Adrenal gland (tissue), 12 donors: ENCODE data around the gene ANO2. TPM values are rescaled to one million over a fixed set of nuclear protein-coding genes. Genes with fewer than 3 reads are reported as not detected.

ENCODE experiments used
- DNase-seq, 7 donors: peaks; one replicate each; pipeline ENCODE4 v3.0.0-alpha.2; 2019 to 2020
- H3K27ac ChIP-seq, 5 donors: fragments of 200-600 bp; sonication (generic) in 4 of 5; 1 replicate in 3 of 5; 2 replicates in 2 of 5; pipeline versions ENCODE4 v1.5.1 to v1.8.0; 2016 to 2020; ENCODE audit warnings: mild to moderate bottlenecking in 1 of 5
- H3K27me3 ChIP-seq: fragments of 200-600 bp; 2 replicates; pipeline ENCODE4 v1.8.0; 2021
- H3K36me3 ChIP-seq, 2 donors: fragments of 200-600 bp; replicated peaks in 1 of 2; 1 replicate in 1 of 2; 2 replicates in 1 of 2; pipeline versions ENCODE4 v1.5.1 to v1.8.0; 2018 to 2022
- H3K4me1 ChIP-seq, 2 donors: fragments of 200-600 bp; replicated peaks in 1 of 2; 1 replicate in 1 of 2; 2 replicates in 1 of 2; pipeline versions ENCODE4 v1.5.1 to v1.8.0; 2018 to 2021
- H3K4me3 ChIP-seq, 4 donors: fragments of 200-600 bp; sonication (generic) in 3 of 4; one replicate each; pipeline ENCODE4 v1.5.1; 2016 to 2018
- H3K9me3 ChIP-seq, 3 donors: fragments of 200-600 bp; sonication (generic) in 1 of 3; replicated peaks in 1 of 3; 1 replicate in 2 of 3; 2 replicates in 1 of 3; pipeline versions ENCODE4 v1.5.1 to v1.8.0; 2016 to 2021
- POLR2A ChIP-seq, 2 donors: fragments of 450-650 bp; IDR thresholded peaks; one replicate each; pipeline ENCODE4 v1.6.1; 2017; ENCODE audit warnings: antibody characterized with exemption in 2 of 2, mild to moderate bottlenecking in 2 of 2, moderate library complexity in 1 of 2
- WGBS, 4 donors: extraction: QIAGEN DNeasy Blood & Tissue Kit in 2 of 4; methylation state at CpG; one replicate each; pipeline versions ENCODE4 v1.1.5 to v1.1.7; 2013 to 2017; 5-methylcytosine and 5-hydroxymethylcytosine counted together
- intact Hi-C, 2 donors: fragments of 100-400 bp; cut with DNase I; formaldehyde crosslinking; loops; one replicate each; pipeline versions ENCODE4 v1.14.1 to v1.15.0; 2022 to 2023
- polyA plus RNA-seq, 3 donors: library from polyadenylated mRNA; stranded (reverse); fragments of 200-250 nt in 2 of 3; fragments of 350-450 nt in 1 of 3; fragmentation: Illumina TruSeq in 1 of 3; extraction: RNeasy Lipid Tissue Mini Kit (QIAGEN cat#74804) in 1 of 3; gene quantifications; one replicate each; pipeline ENCODE4 v1.2.3, GENCODE V29; 2013 to 2014
- total RNA-seq, 9 donors: library from RNA; depleted of rRNA in 4 of 9; stranded (reverse); fragments of >200 nt in 4 of 9; fragments of 120-200 nt in 1 of 9; fragmentation: NEBNext Ultra II Directional in 1 of 9; extraction: Animal tissue kit (Norgen Biotek cat#: 25700) in 1 of 9; gene quantifications; one replicate each; pipeline versions ENCODE4 v1.1.0 to v1.2.4, GENCODE V29; 2013 to 2023
- TF ChIP-seq, protein P1 (sequence below), 6 experiments: fragments of 450-650 bp in 4 of 6; fragments of 200-600 bp in 2 of 6; sonication (generic) in 1 of 6; IDR thresholded peaks; 1 replicate in 5 of 6; 2 replicates in 1 of 6; pipeline versions ENCODE4 v1.5.1 to v1.8.0; 2016 to 2021; ENCODE audit warnings: antibody characterized with exemption in 6 of 6, mild to moderate bottlenecking in 2 of 6, moderate library complexity in 1 of 6
- donor health status: healthy with polysubstance abuse.
- donor health status: Bipolar disorder and iron deficiency.
- donor health status: DM: yes; HTN: yes; CAD: no.
- donor health status: DM: no; HTN: no; CAD: no.
- donor health status: DM: no; HTN: no; CAD: no.
- donor health status: DM: yes; HTN: yes; CAD: no.

ANO2 gene
- total and polyA plus RNA-seq, 12 donors = 0.17 to 1.8 (median 0.88) TPM; not detected in 1

GRCh38 chr12:5901416-5901815 is 43.6 kb downstream of the ANO2 start:
- H3K27me3 ChIP-seq = no peaks in the 10 kb centered on the region
- intact Hi-C loops = no loop called here
- no peak overlapping the region for H3K27ac ChIP-seq
- DNase-seq = no peak
- no peak for TF ChIP-seq POLR2A (IDR thresholded peaks at IDR 0.05)
- TF ChIP-seq, protein P1, sequence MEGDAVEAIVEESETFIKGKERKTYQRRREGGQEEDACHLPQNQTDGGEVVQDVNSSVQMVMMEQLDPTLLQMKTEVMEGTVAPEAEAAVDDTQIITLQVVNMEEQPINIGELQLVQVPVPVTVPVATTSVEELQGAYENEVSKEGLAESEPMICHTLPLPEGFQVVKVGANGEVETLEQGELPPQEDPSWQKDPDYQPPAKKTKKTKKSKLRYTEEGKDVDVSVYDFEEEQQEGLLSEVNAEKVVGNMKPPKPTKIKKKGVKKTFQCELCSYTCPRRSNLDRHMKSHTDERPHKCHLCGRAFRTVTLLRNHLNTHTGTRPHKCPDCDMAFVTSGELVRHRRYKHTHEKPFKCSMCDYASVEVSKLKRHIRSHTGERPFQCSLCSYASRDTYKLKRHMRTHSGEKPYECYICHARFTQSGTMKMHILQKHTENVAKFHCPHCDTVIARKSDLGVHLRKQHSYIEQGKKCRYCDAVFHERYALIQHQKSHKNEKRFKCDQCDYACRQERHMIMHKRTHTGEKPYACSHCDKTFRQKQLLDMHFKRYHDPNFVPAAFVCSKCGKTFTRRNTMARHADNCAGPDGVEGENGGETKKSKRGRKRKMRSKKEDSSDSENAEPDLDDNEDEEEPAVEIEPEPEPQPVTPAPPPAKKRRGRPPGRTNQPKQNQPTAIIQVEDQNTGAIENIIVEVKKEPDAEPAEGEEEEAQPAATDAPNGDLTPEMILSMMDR (IDR thresholded peaks at IDR 0.05) = no peak
- H3K4me3 ChIP-seq = no peak overlapping the region
- 83 to 88% (median 88%) methylated on average over 6 of the region's 6 CpGs for WGBS, 4 donors
- H3K9me3 ChIP-seq = no peaks in the 10 kb centered on the region
- no peaks in the 10 kb centered on the region for H3K4me1 ChIP-seq
- no peaks in the 10 kb centered on the region for H3K36me3 ChIP-seq

GRCh38 chr12:5900533-5901205 is 44.4 kb downstream of the ANO2 start:
- intact Hi-C loops = no loop called here
- Histone ChIP-seq H3K4me3 (no peak overlapping the region), H3K36me3 (no peaks in the 10 kb centered on the region), H3K4me1 (no peaks in the 10 kb centered on the region), H3K27ac (no peak overlapping the region), H3K27me3 (no peaks in the 10 kb centered on the region), H3K9me3 (no peaks in the 10 kb centered on the region)
- no peak for TF ChIP-seq POLR2A (IDR thresholded peaks at IDR 0.05)
- 46 to 58% (median 52%) methylated on average over 15 of the region's 15 CpGs for WGBS, 4 donors
- no peak for DNase-seq

DNA sequence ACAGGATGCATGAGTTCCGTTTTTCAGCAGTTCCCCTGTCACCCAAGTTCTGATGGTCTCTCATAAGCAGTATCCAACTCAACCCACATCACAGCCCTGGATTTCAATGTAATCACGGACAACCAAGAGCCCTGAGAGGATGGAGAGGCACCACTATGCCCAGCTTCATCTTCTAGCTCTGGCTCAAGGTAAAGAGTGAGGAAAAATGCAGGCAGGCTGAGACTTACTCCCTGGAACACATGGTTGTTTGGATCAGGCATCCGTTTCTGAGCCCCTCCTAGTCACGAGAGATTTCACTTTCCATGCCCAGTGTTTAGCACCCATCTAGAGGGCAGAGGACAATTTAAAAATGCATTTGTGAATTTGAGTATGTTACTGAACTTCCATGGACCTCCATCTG is 45.0 kb downstream of the ANO2 start:
- intact Hi-C loops = no loop called here
- H3K27ac ChIP-seq = no peak overlapping the region
- TF ChIP-seq POLR2A (IDR thresholded peaks at IDR 0.05) = no peak
- TF ChIP-seq, protein P1 (IDR thresholded peaks at IDR 0.05) = no peak
- H3K36me3 ChIP-seq = no peaks in the 10 kb centered on the region
- no peak for DNase-seq
- 44 to 69% (median 63%) methylated on average over 4 of the region's 4 CpGs for WGBS, 4 donors
- no peak overlapping the region for H3K4me3 ChIP-seq
- H3K4me1 ChIP-seq = no peaks in the 10 kb centered on the region
- no peaks in the 10 kb centered on the region for H3K27me3 ChIP-seq
- no peaks in the 10 kb centered on the region for H3K9me3 ChIP-seq

GRCh38 chr12:5899675-5900074 is 45.4 kb downstream of the ANO2 start:
- WGBS, 4 donors = 65 to 82% (median 73%) methylated on average over 3 of the region's 3 CpGs
- intact Hi-C loops = no loop called here
- Histone ChIP-seq H3K36me3 (no peaks in the 10 kb centered on the region), H3K4me1 (no peaks in the 10 kb centered on the region), H3K27me3 (no peaks in the 10 kb centered on the region), H3K9me3 (no peaks in the 10 kb centered on the region), H3K27ac (no peak overlapping the region), H3K4me3 (no peak overlapping the region)
- TF ChIP-seq POLR2A (IDR thresholded peaks at IDR 0.05) = no peak
- TF ChIP-seq, protein P1 (IDR thresholded peaks at IDR 0.05) = no peak
- no peak for DNase-seq

GRCh38 chr12:5898874-5899273 is 46.2 kb downstream of the ANO2 start:
- intact Hi-C loops = no loop called here
- Histone ChIP-seq H3K9me3 (no peaks in the 10 kb centered on the region), H3K27ac (no peak overlapping the region), H3K27me3 (no peaks in the 10 kb centered on the region), H3K36me3 (no peaks in the 10 kb centered on the region), H3K4me3 (no peak overlapping the region), H3K4me1 (no peaks in the 10 kb centered on the region)
- DNase-seq = no peak
- 65 to 74% (median 67%) methylated on average over 3 of the region's 3 CpGs for WGBS, 4 donors
- TF ChIP-seq, protein P1 (IDR thresholded peaks at IDR 0.05) = no peak
- TF ChIP-seq POLR2A (IDR thresholded peaks at IDR 0.05) = no peak
